Vagina (tissue), 2 donors: Measurements from ENCODE around the gene SLC22A9. TPM values are rescaled to one million over a fixed set of nuclear protein-coding genes. Genes with fewer than 3 reads are reported as not detected.

ENCODE experiments used
- DNase-seq, 2 donors: peaks; one replicate each; pipeline ENCODE4 v3.0.0-alpha.2; 2017; ENCODE audit errors: extremely low spot score in 2 of 2
- H3K27ac ChIP-seq: fragments of 200-600 bp; sonication (generic); one replicate; pipeline ENCODE4 v1.5.1; 2019
- H3K27me3 ChIP-seq: fragments of 200-600 bp; sonication (generic); one replicate; pipeline ENCODE4 v1.5.1; 2019
- H3K36me3 ChIP-seq, 2 donors: fragments of 200-600 bp; sonication (generic); one replicate each; pipeline ENCODE4 v1.5.1; 2017 to 2019
- H3K4me1 ChIP-seq: fragments of 200-600 bp; sonication (generic); one replicate; pipeline ENCODE4 v1.5.1; 2019
- H3K4me3 ChIP-seq, 2 donors: fragments of 200-600 bp; sonication (generic); 1 replicate in 1 of 2; 2 replicates in 1 of 2; pipeline ENCODE4 v1.5.1; 2016 to 2019
- H3K9me3 ChIP-seq: fragments of 200-600 bp; sonication (generic); one replicate; pipeline ENCODE4 v1.5.1; 2019
- CTCF ChIP-seq, 3 experiments: fragments of 450-650 bp in 2 of 3; fragments of 200-600 bp in 1 of 3; sonication (generic) in 1 of 3; IDR thresholded peaks; one replicate each; pipeline ENCODE4 v1.5.1; 2017 to 2019; ENCODE audit warnings: antibody characterized with exemption in 3 of 3, mild to moderate bottlenecking in 2 of 3, moderate library complexity in 2 of 3
- POLR2A ChIP-seq, 2 donors: fragments of 450-650 bp; IDR thresholded peaks; one replicate each; pipeline ENCODE4 v1.6.1; 2017; ENCODE audit warnings: antibody characterized with exemption in 2 of 2, mild to moderate bottlenecking in 2 of 2, moderate library complexity in 2 of 2
- POLR2AphosphoS5 ChIP-seq, 2 donors: sonication (generic); formaldehyde crosslinking; IDR thresholded peaks; one replicate each; pipeline ENCODE4 v1.9.0; 2017; ENCODE audit warnings: antibody characterized with exemption in 2 of 2, mild to moderate bottlenecking in 2 of 2, low read depth in 1 of 2; ENCODE audit not compliant: insufficient read depth in 1 of 2
- intact Hi-C: fragments of 100-400 bp; cut with DNase I; formaldehyde crosslinking; loops from one replicate; pipeline ENCODE4 v1.15.1; 2023
- total RNA-seq: library from RNA; depleted of rRNA; stranded (reverse); fragments of >200 nt; gene quantifications from one replicate; pipeline ENCODE4 v1.2.3, GENCODE V29; 2016

Gene SLC22A9
- total RNA-seq, 1 donor from 2014 or later, result not detected

GRCh38 chr11:63380130-63380529 is 10.5 kb downstream of the SLC22A9 start:
- H3K36me3 ChIP-seq, result no peaks in the 10 kb centered on the region
- H3K4me1 ChIP-seq, result no peaks in the 10 kb centered on the region
- no peaks in the 10 kb centered on the region for H3K27me3 ChIP-seq
- no peak overlapping the region for H3K4me3 ChIP-seq
- no peak for DNase-seq
- H3K9me3 ChIP-seq, result no peaks in the 10 kb centered on the region
- intact Hi-C loops, result no loop called here
- TF ChIP-seq POLR2AphosphoS5 (IDR thresholded peaks at IDR 0.05; ENCODE audit: insufficient read depth in 1 of 2, low read depth in 1 of 2) (no peak), CTCF (IDR thresholded peaks at IDR 0.05) (no peak), POLR2A (IDR thresholded peaks at IDR 0.05) (no peak)
- H3K27ac ChIP-seq, result no peak overlapping the region

GRCh38 chr11:63395697-63396096 is 26.1 kb downstream of the SLC22A9 start:
- H3K27ac ChIP-seq, result no peak overlapping the region
- H3K4me1 ChIP-seq, result no peaks in the 10 kb centered on the region
- no peak for TF ChIP-seq CTCF (IDR thresholded peaks at IDR 0.05)
- no peak for TF ChIP-seq POLR2AphosphoS5 (IDR thresholded peaks at IDR 0.05; ENCODE audit: insufficient read depth in 1 of 2, low read depth in 1 of 2)
- TF ChIP-seq POLR2A (IDR thresholded peaks at IDR 0.05), result no peak
- no peaks in the 10 kb centered on the region for H3K27me3 ChIP-seq
- H3K9me3 ChIP-seq, result no peaks in the 10 kb centered on the region
- intact Hi-C loops, result no loop called here
- H3K36me3 ChIP-seq, result no peaks in the 10 kb centered on the region
- no peak overlapping the region for H3K4me3 ChIP-seq
- no peak for DNase-seq

GRCh38 chr11:63404161-63404935 is 34.8 kb downstream of the SLC22A9 start:
- Histone ChIP-seq H3K9me3 (no peaks in the 10 kb centered on the region), H3K4me1 (no peaks in the 10 kb centered on the region), H3K27ac (no peak overlapping the region), H3K4me3 (no peak overlapping the region), H3K27me3 (no peaks in the 10 kb centered on the region), H3K36me3 (no peaks in the 10 kb centered on the region)
- DNase-seq, result no peak
- intact Hi-C loops, result no loop called here
- TF ChIP-seq CTCF (IDR thresholded peaks at IDR 0.05) (no peak), POLR2A (IDR thresholded peaks at IDR 0.05) (no peak)

GRCh38 chr11:63405114-63405513 is 35.5 kb downstream of the SLC22A9 start:
- Histone ChIP-seq H3K4me1 (no peaks in the 10 kb centered on the region), H3K27me3 (no peaks in the 10 kb centered on the region), H3K9me3 (no peaks in the 10 kb centered on the region), H3K27ac (no peak overlapping the region), H3K36me3 (no peaks in the 10 kb centered on the region), H3K4me3 (no peak overlapping the region)
- no peak for DNase-seq
- intact Hi-C loops, result no loop called here
- TF ChIP-seq CTCF (IDR thresholded peaks at IDR 0.05) (no peak), POLR2A (IDR thresholded peaks at IDR 0.05) (no peak), POLR2AphosphoS5 (IDR thresholded peaks at IDR 0.05; ENCODE audit: insufficient read depth in 1 of 2, low read depth in 1 of 2) (no peak)

GRCh38 chr11:63406458-63406857 is 36.9 kb downstream of the SLC22A9 start:
- intact Hi-C loops, result no loop called here
- Histone ChIP-seq H3K4me1 (no peaks in the 10 kb centered on the region), H3K9me3 (no peaks in the 10 kb centered on the region), H3K27ac (no peak overlapping the region), H3K27me3 (no peaks in the 10 kb centered on the region), H3K4me3 (no peak overlapping the region), H3K36me3 (no peaks in the 10 kb centered on the region)
- no peak for TF ChIP-seq CTCF (IDR thresholded peaks at IDR 0.05)
- TF ChIP-seq POLR2A (IDR thresholded peaks at IDR 0.05), result no peak
- TF ChIP-seq POLR2AphosphoS5 (IDR thresholded peaks at IDR 0.05; ENCODE audit: insufficient read depth in 1 of 2, low read depth in 1 of 2), result no peak
- DNase-seq, result no peak
